Muscle layer of duodenum (tissue), 2 donors: Measurements from ENCODE around the gene MLLT3.

ENCODE experiments used
- H3K27ac ChIP-seq: one replicate; pipeline ENCODE4 v1.7.0; 2013; ENCODE audit warnings: mild to moderate bottlenecking, low read length
- H3K27me3 ChIP-seq: one replicate; pipeline ENCODE4 v1.7.0; 2013; ENCODE audit warnings: low read depth, mild to moderate bottlenecking, control low read depth, low read length
- H3K36me3 ChIP-seq, 2 donors: one replicate each; pipeline ENCODE4 v1.7.0; 2013; ENCODE audit warnings: low read length in 2 of 2, control low read depth in 1 of 2, mild to moderate bottlenecking in 1 of 2; ENCODE audit not compliant: insufficient read depth in 2 of 2, control insufficient read depth in 1 of 2
- H3K4me1 ChIP-seq, 2 donors: one replicate each; pipeline ENCODE4 v1.7.0; 2013; ENCODE audit warnings: low read length in 2 of 2, mild to moderate bottlenecking in 2 of 2, control low read depth in 1 of 2, moderate library complexity in 1 of 2; ENCODE audit not compliant: insufficient read depth in 2 of 2, control insufficient read depth in 1 of 2
- H3K4me3 ChIP-seq, 2 donors: one replicate each; pipeline ENCODE4 v1.7.0; 2013; ENCODE audit warnings: low read length in 2 of 2, low read depth in 1 of 2, mild to moderate bottlenecking in 1 of 2
- H3K9me3 ChIP-seq, 2 donors: one replicate each; pipeline ENCODE4 v1.7.0; 2013; ENCODE audit warnings: low read length in 2 of 2, control low read depth in 1 of 2, mild to moderate bottlenecking in 1 of 2; ENCODE audit not compliant: control insufficient read depth in 1 of 2
- donor health status: healthy.

MLLT3 gene

DNA sequence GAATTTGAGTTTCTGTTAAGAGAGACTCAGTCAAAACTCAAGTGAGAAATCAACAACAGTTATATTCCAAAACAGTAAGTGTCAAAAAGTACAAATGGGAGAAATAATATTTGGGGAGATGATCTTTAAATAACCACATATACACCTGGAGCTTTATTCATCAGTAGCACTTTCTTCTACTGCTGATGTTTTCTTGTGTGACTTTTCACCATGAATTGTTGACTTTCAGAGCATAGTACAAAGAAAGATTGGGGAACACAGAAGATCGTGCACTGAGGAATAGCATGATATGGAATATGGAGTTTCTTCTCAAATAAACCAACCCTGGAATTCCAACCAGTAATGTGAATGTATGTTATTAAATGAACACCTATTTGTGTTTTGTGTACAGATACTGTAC, 130.7 kb downstream of the MLLT3 start:
- no peak overlapping the region for H3K4me3 ChIP-seq
- no peaks in the 10 kb centered on the region for H3K9me3 ChIP-seq
- peaks cover 0 to 9% of the 10 kb centered on the region in 2 donors for H3K4me1 ChIP-seq
- H3K36me3 ChIP-seq = no peaks in the 10 kb centered on the region
- no peaks in the 10 kb centered on the region for H3K27me3 ChIP-seq
- H3K27ac ChIP-seq = no peak overlapping the region

DNA sequence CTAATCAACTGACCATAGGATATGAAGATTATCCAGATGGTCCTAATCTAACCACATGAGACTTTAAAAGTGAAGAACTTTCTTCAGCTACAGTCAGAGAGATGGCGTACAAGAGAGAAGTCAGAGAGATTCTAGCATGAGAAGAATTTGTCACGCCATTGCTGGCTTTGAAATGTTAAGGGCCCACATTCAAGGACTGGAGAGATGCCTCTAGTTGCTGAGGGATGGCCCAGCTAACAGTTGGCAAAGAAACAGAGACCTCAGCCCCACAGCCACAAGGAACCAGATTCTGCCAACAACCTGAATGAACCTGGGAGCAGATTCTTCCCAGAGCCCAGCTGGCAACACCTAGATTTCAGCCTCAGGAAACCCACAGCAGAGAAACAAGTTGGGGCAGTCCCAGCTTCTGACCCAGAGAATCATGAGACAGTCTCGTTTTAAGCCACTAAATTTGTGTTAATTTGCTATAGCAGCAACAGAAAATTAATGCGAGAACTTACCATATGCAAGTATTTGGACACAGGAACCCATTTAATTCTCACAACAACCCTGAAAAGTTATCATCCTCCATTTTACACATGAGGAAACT, 132.0 kb downstream of the MLLT3 start:
- Histone ChIP-seq H3K4me1 (no peaks in the 10 kb centered on the region), H3K27me3 (no peaks in the 10 kb centered on the region), H3K36me3 (no peaks in the 10 kb centered on the region), H3K9me3 (no peaks in the 10 kb centered on the region), H3K4me3 (no peak overlapping the region), H3K27ac (no peak overlapping the region)

DNA sequence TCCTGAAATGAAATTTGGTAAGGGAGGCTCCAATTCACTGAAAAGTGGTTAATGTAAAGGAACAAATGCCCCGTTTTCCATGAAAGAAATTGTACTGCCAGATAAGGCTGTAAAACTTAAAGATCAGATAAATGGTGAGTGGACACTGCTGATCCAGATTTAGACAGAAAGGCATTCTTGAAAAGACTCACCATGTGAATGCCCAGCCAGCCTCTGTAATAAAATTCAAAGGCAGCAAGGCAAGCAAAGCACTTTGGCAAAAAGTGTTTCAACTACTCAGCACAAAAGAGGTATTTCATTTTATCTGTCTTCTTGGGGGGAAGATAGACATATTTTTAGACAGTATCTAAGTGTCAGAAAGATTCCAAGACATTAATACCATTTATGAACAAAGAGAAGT, 133.6 kb downstream of the MLLT3 start:
- Histone ChIP-seq H3K27me3 (no peaks in the 10 kb centered on the region), H3K4me1 (no peaks in the 10 kb centered on the region), H3K9me3 (no peaks in the 10 kb centered on the region), H3K27ac (no peak overlapping the region), H3K4me3 (no peak overlapping the region), H3K36me3 (no peaks in the 10 kb centered on the region)

GRCh38 chr9:20486552-20486951, 135.7 kb downstream of the MLLT3 start:
- Histone ChIP-seq H3K9me3 (no peaks in the 10 kb centered on the region), H3K4me1 (no peaks in the 10 kb centered on the region), H3K4me3 (no peak overlapping the region), H3K27ac (no peak overlapping the region), H3K27me3 (no peaks in the 10 kb centered on the region), H3K36me3 (no peaks in the 10 kb centered on the region)

- no peak overlapping the region for H3K27ac ChIP-seq
- peaks cover 4 to 10% of the 10 kb centered on the region in 2 donors for H3K4me1 ChIP-seq
- no peak overlapping the region for H3K4me3 ChIP-seq
- no peaks in the 10 kb centered on the region for H3K9me3 ChIP-seq
- H3K36me3 ChIP-seq = no peaks in the 10 kb centered on the region
- H3K27me3 ChIP-seq = no peaks in the 10 kb centered on the region
These were observed 140.9 kb downstream of the MLLT3 start for GRCh38 chr9:20481437-20481836.

- H3K4me3 ChIP-seq = no peak overlapping the region
- no peaks in the 10 kb centered on the region for H3K36me3 ChIP-seq
- H3K4me1 ChIP-seq = peaks cover 4 to 16% of the 10 kb centered on the region in 2 donors
- no peaks in the 10 kb centered on the region for H3K27me3 ChIP-seq
- no peak overlapping the region for H3K27ac ChIP-seq
- no peaks in the 10 kb centered on the region for H3K9me3 ChIP-seq
These were observed 142.1 kb downstream of the MLLT3 start for GRCh38 chr9:20480249-20480648.

DNA sequence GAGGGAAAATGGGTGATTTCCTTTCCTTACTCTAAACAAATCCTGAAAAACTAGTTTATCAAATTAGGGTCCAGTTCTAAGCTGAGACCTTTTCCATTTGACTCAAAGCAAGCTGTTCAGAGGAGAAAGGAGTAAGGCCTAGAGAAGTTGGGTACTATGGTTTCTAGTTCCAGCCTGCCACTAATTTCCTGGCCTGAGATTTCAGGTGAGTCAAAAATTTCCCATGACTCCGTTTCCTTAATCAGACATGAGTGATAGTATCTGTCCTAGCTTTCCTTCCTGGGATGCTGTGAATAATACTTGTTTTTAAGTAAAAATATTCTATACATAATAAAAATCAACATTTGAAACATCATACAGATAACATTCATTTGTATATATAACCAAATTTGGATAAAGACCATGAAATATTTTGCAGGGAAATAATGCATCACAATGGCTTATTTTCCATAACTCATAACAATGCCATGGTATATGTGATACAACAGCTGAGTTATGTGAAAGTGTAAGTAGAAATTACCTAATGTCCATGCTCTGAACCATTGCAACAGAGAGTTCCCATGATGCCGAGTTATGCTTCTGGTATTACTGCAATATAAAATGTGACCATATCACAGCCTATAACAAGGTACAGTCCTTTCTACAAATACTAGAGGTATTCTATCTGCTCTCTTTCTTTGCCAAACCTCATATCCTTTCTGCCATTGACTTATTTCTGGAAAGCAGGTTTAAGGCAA, 142.7 kb downstream of the MLLT3 start:
- H3K27ac ChIP-seq = no peak overlapping the region
- H3K4me3 ChIP-seq = no peak overlapping the region
- H3K4me1 ChIP-seq = peaks cover 4 to 16% of the 10 kb centered on the region in 2 donors
- no peaks in the 10 kb centered on the region for H3K27me3 ChIP-seq
- H3K36me3 ChIP-seq = no peaks in the 10 kb centered on the region
- H3K9me3 ChIP-seq = no peaks in the 10 kb centered on the region

DNA sequence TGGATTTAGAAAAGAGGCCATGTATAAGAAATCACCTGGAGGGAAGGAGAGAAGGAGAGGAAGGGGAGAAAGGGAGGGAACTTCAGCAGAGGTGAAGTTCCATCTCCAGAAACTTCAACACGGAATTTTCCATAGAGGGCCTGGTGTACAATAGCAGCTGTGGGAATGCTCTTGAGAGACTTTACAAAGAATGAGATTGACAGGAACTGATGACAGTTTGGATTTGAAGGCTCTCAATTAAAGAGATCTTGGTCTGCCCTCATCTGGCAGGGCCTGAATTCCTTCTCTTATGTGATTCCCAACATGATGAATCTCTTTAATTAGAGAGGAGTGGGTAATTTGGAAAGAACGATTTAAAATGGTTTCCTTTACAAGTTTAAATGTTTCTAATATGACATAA, 143.5 kb downstream of the MLLT3 start:
- no peak overlapping the region for H3K4me3 ChIP-seq
- H3K36me3 ChIP-seq = no peaks in the 10 kb centered on the region
- no peaks in the 10 kb centered on the region for H3K27me3 ChIP-seq
- no peak overlapping the region for H3K27ac ChIP-seq
- H3K4me1 ChIP-seq = peaks cover 4 to 16% of the 10 kb centered on the region in 2 donors
- H3K9me3 ChIP-seq = no peaks in the 10 kb centered on the region

GRCh38 chr9:20477940-20478620, 144.2 kb downstream of the MLLT3 start:
- H3K4me1 ChIP-seq = peaks cover 4 to 16% of the 10 kb centered on the region in 2 donors
- H3K9me3 ChIP-seq = no peaks in the 10 kb centered on the region
- H3K4me3 ChIP-seq = no peak overlapping the region
- H3K36me3 ChIP-seq = no peaks in the 10 kb centered on the region
- H3K27ac ChIP-seq = no peak overlapping the region
- H3K27me3 ChIP-seq = no peaks in the 10 kb centered on the region

- H3K9me3 ChIP-seq = no peaks in the 10 kb centered on the region
- H3K4me1 ChIP-seq = peaks cover 4 to 16% of the 10 kb centered on the region in 2 donors
- H3K4me3 ChIP-seq = no peak overlapping the region
- no peaks in the 10 kb centered on the region for H3K36me3 ChIP-seq
- no peaks in the 10 kb centered on the region for H3K27me3 ChIP-seq
- H3K27ac ChIP-seq = no peak overlapping the region
These were observed 145.3 kb downstream of the MLLT3 start for GRCh38 chr9:20476912-20477521.

DNA sequence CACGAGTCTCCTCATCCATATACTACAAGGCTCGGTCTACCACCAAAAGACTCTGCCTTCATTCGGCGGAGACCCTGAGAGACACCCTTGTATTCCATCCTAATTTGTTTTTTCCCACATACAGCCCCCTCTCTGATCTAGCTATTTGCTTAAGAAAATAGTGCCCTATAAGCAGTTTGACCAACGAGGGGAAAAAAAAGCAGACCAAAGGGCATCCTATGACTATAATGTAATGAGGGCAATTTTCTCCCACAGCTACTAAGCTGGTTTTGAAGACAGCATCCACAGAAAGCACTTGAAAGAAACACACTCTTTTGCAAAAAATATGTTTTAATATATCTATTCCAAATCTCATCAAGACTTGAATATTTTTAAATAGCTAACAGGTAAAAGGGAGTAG, 147.8 kb downstream of the MLLT3 start:
- H3K4me1 ChIP-seq = peaks cover 4 to 16% of the 10 kb centered on the region in 2 donors
- no peak overlapping the region for H3K27ac ChIP-seq
- no peaks in the 10 kb centered on the region for H3K27me3 ChIP-seq
- H3K9me3 ChIP-seq = no peaks in the 10 kb centered on the region
- H3K4me3 ChIP-seq = no peak overlapping the region
- no peaks in the 10 kb centered on the region for H3K36me3 ChIP-seq
